Measurements from ENCODE around the gene FAM149B1.

- TF ChIP-seq, protein P1, sequence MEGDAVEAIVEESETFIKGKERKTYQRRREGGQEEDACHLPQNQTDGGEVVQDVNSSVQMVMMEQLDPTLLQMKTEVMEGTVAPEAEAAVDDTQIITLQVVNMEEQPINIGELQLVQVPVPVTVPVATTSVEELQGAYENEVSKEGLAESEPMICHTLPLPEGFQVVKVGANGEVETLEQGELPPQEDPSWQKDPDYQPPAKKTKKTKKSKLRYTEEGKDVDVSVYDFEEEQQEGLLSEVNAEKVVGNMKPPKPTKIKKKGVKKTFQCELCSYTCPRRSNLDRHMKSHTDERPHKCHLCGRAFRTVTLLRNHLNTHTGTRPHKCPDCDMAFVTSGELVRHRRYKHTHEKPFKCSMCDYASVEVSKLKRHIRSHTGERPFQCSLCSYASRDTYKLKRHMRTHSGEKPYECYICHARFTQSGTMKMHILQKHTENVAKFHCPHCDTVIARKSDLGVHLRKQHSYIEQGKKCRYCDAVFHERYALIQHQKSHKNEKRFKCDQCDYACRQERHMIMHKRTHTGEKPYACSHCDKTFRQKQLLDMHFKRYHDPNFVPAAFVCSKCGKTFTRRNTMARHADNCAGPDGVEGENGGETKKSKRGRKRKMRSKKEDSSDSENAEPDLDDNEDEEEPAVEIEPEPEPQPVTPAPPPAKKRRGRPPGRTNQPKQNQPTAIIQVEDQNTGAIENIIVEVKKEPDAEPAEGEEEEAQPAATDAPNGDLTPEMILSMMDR (conservative IDR thresholded peaks at IDR 0.05; ENCODE audit: low read depth, low read length) = no peak
- no peak for TF ChIP-seq EZH2 (IDR thresholded peaks at IDR 0.05; ENCODE audit: borderline replicate concordance, low read depth, low read length, poor library complexity, severe bottlenecking)
Observed at GRCh38 chr10:73134727-73135126, 33.2 kb upstream of the FAM149B1 start.
